Measurements from ENCODE around the gene PPP1R16B. TPM values are rescaled to one million over a fixed set of nuclear protein-coding genes. Genes with fewer than 3 reads are reported as not detected.

PPP1R16B gene
- total and polyA plus RNA-seq, 10 of the 15 experiments (the other 5 are each of a cell fraction or from before 2014, with no cell fraction given), result 13.4 to 90.2 (median 66.7) TPM

- TF ChIP-seq RAD51 (IDR thresholded peaks at IDR 0.05), result peak; percentile 61; the same call in 1 of the 2 replicates
- TF ChIP-seq RCOR1 (conservative IDR thresholded peaks at IDR 0.05; ENCODE audit: low read depth, low read length), result 0 out of 2 replicates have a peak, but pooled peaks have one; percentile 51
- no peak for TF ChIP-seq ZSCAN29 (IDR thresholded peaks at IDR 0.05)
- TF ChIP-seq BCLAF1 (IDR thresholded peaks at IDR 0.05), result no peak
- peak; percentile 32; the same call in 1 of the 2 replicates for TF ChIP-seq SMC3 (IDR thresholded peaks at IDR 0.05; ENCODE audit: borderline replicate concordance, low read length)
- peak; percentile 66 for TF ChIP-seq BMI1 (IDR thresholded peaks at IDR 0.05; ENCODE audit: borderline replicate concordance)
- TF ChIP-seq FOXM1 (IDR thresholded peaks at IDR 0.05; ENCODE audit: low read depth, low read length), result peak; percentile 96
- TF ChIP-seq IRF5 (IDR thresholded peaks at IDR 0.05; ENCODE audit: borderline replicate concordance), result peak; percentile 29; the same call in 1 of the 2 replicates
- TF ChIP-seq POLR2AphosphoS5 (IDR thresholded peaks at IDR 0.05; ENCODE audit: low read length), result peak; percentile 94
- no peak for TF ChIP-seq NRF1 (conservative IDR thresholded peaks at IDR 0.05; ENCODE audit: low read depth, low read length)
- TF ChIP-seq RELA (IDR thresholded peaks at IDR 0.05; ENCODE audit: borderline replicate concordance, partially characterized antibody), result peak; percentile 89
- TF ChIP-seq PAX8 (IDR thresholded peaks at IDR 0.05), result no peak
- TF ChIP-seq SMARCA5 (IDR thresholded peaks at IDR 0.05), result no peak; the same call in 1 of the 2 replicates
- peak; percentile 89 to 95 for TF ChIP-seq IKZF2 (IDR thresholded peaks at IDR 0.05)
- TF ChIP-seq CHD4 (IDR thresholded peaks at IDR 0.05), result no peak; the same call in 1 of the 2 replicates
- TF ChIP-seq EP300 (IDR thresholded peaks at IDR 0.05; ENCODE audit: borderline replicate concordance in 1 of 2, control insufficient read depth in 1 of 2, low read depth in 2 of 2, low read length in 2 of 2), result peak; percentile 97
- no peak for TF ChIP-seq CBFB (IDR thresholded peaks at IDR 0.05; ENCODE audit: low read depth)
- TF ChIP-seq EED (IDR thresholded peaks at IDR 0.05; ENCODE audit: low read depth), result peak; percentile 91
- no peak for TF ChIP-seq ESRRA (IDR thresholded peaks at IDR 0.05; ENCODE audit: low read length)
- TF ChIP-seq NR2C1 (IDR thresholded peaks at IDR 0.05), result peak; percentile 10; the same call in 1 of the 2 replicates
- peak; percentile 82 for TF ChIP-seq POLR2A (IDR thresholded peaks at IDR 0.05; ENCODE audit: low read depth, low read length)
- TF ChIP-seq SP1 (IDR thresholded peaks at IDR 0.05; ENCODE audit: low read depth, low read length), result peak; percentile 69
- TF ChIP-seq ATF7 (IDR thresholded peaks at IDR 0.05; ENCODE audit: low read depth), result peak; percentile 90
- TF ChIP-seq PKNOX1 (IDR thresholded peaks at IDR 0.05), result peak; percentile 85
Observed at GRCh38 chr20:38873050-38873581, 67.6 kb downstream of the PPP1R16B start (continued).

Data from GM12878 (cell line).